ENCODE measurements around the gene SUSD4. TPM values are rescaled to one million over a fixed set of nuclear protein-coding genes. Genes with fewer than 3 reads are reported as not detected.

Gene SUSD4
- total and polyA plus RNA-seq, 2 experiments from 2014 or later, result 5.6 to 8.3 TPM

- no peaks in the 10 kb centered on the region for H3K9me2 ChIP-seq (replicated peaks; ENCODE audit: insufficient read depth)
- no peaks in the 10 kb centered on the region for H3K36me3 ChIP-seq (replicated peaks; ENCODE audit: insufficient read depth, low read depth)
- no peak overlapping the region for H3K4me3 ChIP-seq
- H3K4me1 ChIP-seq (ENCODE audit: insufficient read depth), result peaks cover 7% of the 10 kb centered on the region
- TF ChIP-seq EZH2 (IDR thresholded peaks at IDR 0.05; ENCODE audit: borderline replicate concordance) (no peak), EZH2phosphoT487 (IDR thresholded peaks at IDR 0.05; ENCODE audit: low read depth, severe bottlenecking, unreplicated experiment) (no peak)
- TF ChIP-seq, protein P1, sequence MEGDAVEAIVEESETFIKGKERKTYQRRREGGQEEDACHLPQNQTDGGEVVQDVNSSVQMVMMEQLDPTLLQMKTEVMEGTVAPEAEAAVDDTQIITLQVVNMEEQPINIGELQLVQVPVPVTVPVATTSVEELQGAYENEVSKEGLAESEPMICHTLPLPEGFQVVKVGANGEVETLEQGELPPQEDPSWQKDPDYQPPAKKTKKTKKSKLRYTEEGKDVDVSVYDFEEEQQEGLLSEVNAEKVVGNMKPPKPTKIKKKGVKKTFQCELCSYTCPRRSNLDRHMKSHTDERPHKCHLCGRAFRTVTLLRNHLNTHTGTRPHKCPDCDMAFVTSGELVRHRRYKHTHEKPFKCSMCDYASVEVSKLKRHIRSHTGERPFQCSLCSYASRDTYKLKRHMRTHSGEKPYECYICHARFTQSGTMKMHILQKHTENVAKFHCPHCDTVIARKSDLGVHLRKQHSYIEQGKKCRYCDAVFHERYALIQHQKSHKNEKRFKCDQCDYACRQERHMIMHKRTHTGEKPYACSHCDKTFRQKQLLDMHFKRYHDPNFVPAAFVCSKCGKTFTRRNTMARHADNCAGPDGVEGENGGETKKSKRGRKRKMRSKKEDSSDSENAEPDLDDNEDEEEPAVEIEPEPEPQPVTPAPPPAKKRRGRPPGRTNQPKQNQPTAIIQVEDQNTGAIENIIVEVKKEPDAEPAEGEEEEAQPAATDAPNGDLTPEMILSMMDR (IDR thresholded peaks at IDR 0.05; ENCODE audit: poor library complexity), result no peak
- H3K79me2 ChIP-seq, result no peaks in the 10 kb centered on the region
- H3K27ac ChIP-seq, result no peak overlapping the region
- H3K27me3 ChIP-seq, result no peaks in the 10 kb centered on the region
- H2AFZ ChIP-seq, result no peak overlapping the region
- no peak overlapping the region for H3K4me2 ChIP-seq
- DNase-seq (ENCODE audit: low spot score), result no peak
- 72% methylated on average over 5 of the region's 5 CpGs for whole genome bisulfite sequencing (ENCODE audit: low lambda C conversion rate, missing lambda C conversion rate)
- H4K20me1 ChIP-seq (ENCODE audit: insufficient read depth, poor library complexity, severe bottlenecking), result no peaks in the 10 kb centered on the region
- H3K9me3 ChIP-seq (ENCODE audit: low read depth), result no peaks in the 10 kb centered on the region
These were observed 183.2 kb downstream of the SUSD4 start for GRCh38 chr1:223180731-223181321.

- DNase-seq (ENCODE audit: low spot score), result no peak
- Histone ChIP-seq H4K20me1 (ENCODE audit: insufficient read depth, poor library complexity, severe bottlenecking) (no peaks in the 10 kb centered on the region), H3K4me1 (ENCODE audit: insufficient read depth) (peaks cover 7% of the 10 kb centered on the region), H3K9me3 (ENCODE audit: low read depth) (no peaks in the 10 kb centered on the region), H3K79me2 (no peaks in the 10 kb centered on the region), H3K9me2 (replicated peaks; ENCODE audit: insufficient read depth) (no peaks in the 10 kb centered on the region), H3K27ac (no peak overlapping the region), H3K27me3 (no peaks in the 10 kb centered on the region), H2AFZ (no peak overlapping the region), H3K4me3 (no peak overlapping the region), H3K36me3 (replicated peaks; ENCODE audit: insufficient read depth, low read depth) (no peaks in the 10 kb centered on the region), H3K4me2 (no peak overlapping the region)
- TF ChIP-seq, protein P1 (IDR thresholded peaks at IDR 0.05; ENCODE audit: poor library complexity), result no peak
- TF ChIP-seq EZH2 (IDR thresholded peaks at IDR 0.05; ENCODE audit: borderline replicate concordance) (no peak), EZH2phosphoT487 (IDR thresholded peaks at IDR 0.05; ENCODE audit: low read depth, severe bottlenecking, unreplicated experiment) (no peak)
- 95% methylated on average over 1 of the region's 1 CpG for WGBS (ENCODE audit: low lambda C conversion rate, missing lambda C conversion rate)
These were observed 184.2 kb downstream of the SUSD4 start for GRCh38 chr1:223179786-223180185.

DNA sequence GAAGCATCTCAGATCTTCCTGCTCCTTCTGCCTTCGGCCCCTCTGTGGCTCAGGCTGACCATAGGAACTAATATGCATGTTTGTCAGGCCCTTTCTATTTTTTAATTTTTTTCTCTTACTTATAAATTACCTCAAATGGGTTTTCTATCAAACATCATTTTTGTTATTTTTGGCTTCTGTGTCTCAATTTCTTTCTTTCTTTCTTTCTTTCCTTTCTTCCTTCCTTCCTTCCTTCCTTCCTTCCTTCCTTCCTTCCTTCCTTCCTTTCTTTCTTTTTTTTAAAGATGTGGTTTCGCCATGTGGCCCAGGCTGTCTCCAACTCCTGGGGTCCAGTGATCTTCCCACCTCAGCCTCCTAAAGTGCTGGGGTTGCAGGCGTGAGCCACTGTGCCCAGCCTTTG is 184.7 kb downstream of the SUSD4 start:
- Histone ChIP-seq H3K79me2 (no peaks in the 10 kb centered on the region), H2AFZ (no peak overlapping the region), H3K36me3 (replicated peaks; ENCODE audit: insufficient read depth, low read depth) (no peaks in the 10 kb centered on the region), H3K9me3 (ENCODE audit: low read depth) (no peaks in the 10 kb centered on the region), H3K4me3 (no peak overlapping the region), H3K9me2 (replicated peaks; ENCODE audit: insufficient read depth) (no peaks in the 10 kb centered on the region), H4K20me1 (ENCODE audit: insufficient read depth, poor library complexity, severe bottlenecking) (no peaks in the 10 kb centered on the region), H3K4me2 (no peak overlapping the region), H3K27me3 (no peaks in the 10 kb centered on the region), H3K4me1 (ENCODE audit: insufficient read depth) (peaks cover 7% of the 10 kb centered on the region), H3K27ac (no peak overlapping the region)
- 95% methylated on average over 3 of the region's 3 CpGs for WGBS (ENCODE audit: low lambda C conversion rate, missing lambda C conversion rate)
- no peak for DNase-seq (ENCODE audit: low spot score)
- TF ChIP-seq EZH2 (IDR thresholded peaks at IDR 0.05; ENCODE audit: borderline replicate concordance) (no peak), EZH2phosphoT487 (IDR thresholded peaks at IDR 0.05; ENCODE audit: low read depth, severe bottlenecking, unreplicated experiment) (no peak)
- TF ChIP-seq, protein P1 (IDR thresholded peaks at IDR 0.05; ENCODE audit: poor library complexity), result no peak

Data from hepatocyte (in vitro differentiated cells).